ENCODE measurements around the gene RNF4. TPM values are rescaled to one million over a fixed set of nuclear protein-coding genes. Genes with fewer than 3 reads are reported as not detected.
A peak's percentile ranks its signal among the peaks of the same experiment; 100 is the strongest.

The RNF4 gene
- total RNA-seq, 1 donor from 2014 or later = 52.7 TPM

DNA sequence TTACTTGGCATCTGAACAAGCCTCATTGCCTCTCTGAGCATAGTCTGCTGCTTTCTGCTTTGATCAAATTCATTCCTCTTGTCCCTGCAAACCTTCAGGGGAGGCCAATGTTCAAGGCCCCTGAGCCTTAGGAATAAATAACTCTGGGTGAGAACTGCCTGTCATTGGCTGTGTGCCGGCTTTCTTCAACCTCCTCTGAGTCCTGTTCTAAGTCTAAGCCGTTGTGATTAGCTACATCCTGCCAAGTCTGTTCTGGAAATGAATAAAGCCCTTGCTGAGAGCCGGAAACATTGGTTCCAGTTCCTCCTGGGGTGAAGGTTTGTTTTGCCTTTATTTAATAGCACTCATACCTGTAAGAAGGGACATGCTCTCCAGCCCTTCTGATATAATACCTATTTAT is 13.8 kb downstream of the RNF4 start:
- Histone ChIP-seq H3K36me3 (ENCODE audit: control insufficient read depth, insufficient read depth, low read length) (peaks cover 5% of the 10 kb centered on the region), H3K27me3 (ENCODE audit: control insufficient read depth, insufficient read depth, low read length) (no peaks in the 10 kb centered on the region), H3K4me3 (ENCODE audit: low read depth, low read length) (no peak overlapping the region)
- no peak for DNase-seq (ENCODE audit: low read depth)
- FAIRE-seq = no peak
- TF ChIP-seq, protein P1, sequence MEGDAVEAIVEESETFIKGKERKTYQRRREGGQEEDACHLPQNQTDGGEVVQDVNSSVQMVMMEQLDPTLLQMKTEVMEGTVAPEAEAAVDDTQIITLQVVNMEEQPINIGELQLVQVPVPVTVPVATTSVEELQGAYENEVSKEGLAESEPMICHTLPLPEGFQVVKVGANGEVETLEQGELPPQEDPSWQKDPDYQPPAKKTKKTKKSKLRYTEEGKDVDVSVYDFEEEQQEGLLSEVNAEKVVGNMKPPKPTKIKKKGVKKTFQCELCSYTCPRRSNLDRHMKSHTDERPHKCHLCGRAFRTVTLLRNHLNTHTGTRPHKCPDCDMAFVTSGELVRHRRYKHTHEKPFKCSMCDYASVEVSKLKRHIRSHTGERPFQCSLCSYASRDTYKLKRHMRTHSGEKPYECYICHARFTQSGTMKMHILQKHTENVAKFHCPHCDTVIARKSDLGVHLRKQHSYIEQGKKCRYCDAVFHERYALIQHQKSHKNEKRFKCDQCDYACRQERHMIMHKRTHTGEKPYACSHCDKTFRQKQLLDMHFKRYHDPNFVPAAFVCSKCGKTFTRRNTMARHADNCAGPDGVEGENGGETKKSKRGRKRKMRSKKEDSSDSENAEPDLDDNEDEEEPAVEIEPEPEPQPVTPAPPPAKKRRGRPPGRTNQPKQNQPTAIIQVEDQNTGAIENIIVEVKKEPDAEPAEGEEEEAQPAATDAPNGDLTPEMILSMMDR (IDR thresholded peaks at IDR 0.05; ENCODE audit: insufficient read depth, low read length, severe bottlenecking) = no peak

DNA sequence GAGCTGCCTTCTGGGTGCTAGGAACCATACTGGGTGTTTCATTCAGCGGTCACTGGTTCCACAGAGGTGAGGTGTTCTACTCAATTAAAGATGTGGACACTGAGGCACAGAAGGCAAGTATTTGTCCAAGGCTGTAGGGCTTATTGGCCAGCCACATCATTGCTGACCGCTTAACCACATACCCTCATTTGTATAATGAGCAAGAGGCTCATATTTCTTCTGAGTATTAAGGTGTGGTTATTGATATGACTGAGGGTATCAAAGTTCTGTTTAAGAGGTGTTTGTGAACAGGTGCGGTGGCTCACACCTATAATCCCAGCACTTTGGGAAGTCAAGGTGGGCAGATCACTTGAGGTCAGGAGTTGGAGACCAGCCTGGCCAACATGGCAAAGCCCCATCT is 14.3 kb downstream of the RNF4 start:
- H3K4me3 ChIP-seq (ENCODE audit: low read depth, low read length) = no peak overlapping the region
- H3K27me3 ChIP-seq (ENCODE audit: control insufficient read depth, insufficient read depth, low read length) = no peaks in the 10 kb centered on the region
- DNase-seq (ENCODE audit: low read depth) (no peak), FAIRE-seq (no peak)
- H3K36me3 ChIP-seq (ENCODE audit: control insufficient read depth, insufficient read depth, low read length) = peaks cover 5% of the 10 kb centered on the region
- TF ChIP-seq, protein P1 (IDR thresholded peaks at IDR 0.05; ENCODE audit: insufficient read depth, low read length, severe bottlenecking) = no peak

DNA sequence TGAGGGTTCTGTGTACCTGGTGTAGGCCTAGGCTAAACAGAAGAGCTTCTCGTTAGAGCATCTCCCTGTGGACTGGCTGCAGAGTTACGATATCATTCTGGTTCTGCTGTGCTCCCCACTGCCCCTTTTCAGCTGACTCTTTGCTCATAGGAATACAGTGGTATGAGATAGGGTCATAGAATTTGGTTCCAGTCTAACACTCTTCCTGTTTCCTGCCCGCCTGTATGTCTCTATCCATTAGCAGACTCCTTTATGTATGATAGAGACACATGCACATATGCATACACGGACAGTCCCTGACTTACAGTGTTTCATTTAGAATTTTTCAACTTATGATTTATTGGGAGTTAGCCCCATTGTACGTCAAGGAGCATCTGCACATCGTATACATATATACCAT is 15.3 kb downstream of the RNF4 start:
- DNase-seq (ENCODE audit: low read depth) (no peak), FAIRE-seq (no peak)
- Histone ChIP-seq H3K36me3 (ENCODE audit: control insufficient read depth, insufficient read depth, low read length) (peaks cover 6% of the 10 kb centered on the region), H3K4me3 (ENCODE audit: low read depth, low read length) (no peak overlapping the region), H3K27me3 (ENCODE audit: control insufficient read depth, insufficient read depth, low read length) (no peaks in the 10 kb centered on the region)
- TF ChIP-seq, protein P1 (IDR thresholded peaks at IDR 0.05; ENCODE audit: insufficient read depth, low read length, severe bottlenecking) = no peak

DNA sequence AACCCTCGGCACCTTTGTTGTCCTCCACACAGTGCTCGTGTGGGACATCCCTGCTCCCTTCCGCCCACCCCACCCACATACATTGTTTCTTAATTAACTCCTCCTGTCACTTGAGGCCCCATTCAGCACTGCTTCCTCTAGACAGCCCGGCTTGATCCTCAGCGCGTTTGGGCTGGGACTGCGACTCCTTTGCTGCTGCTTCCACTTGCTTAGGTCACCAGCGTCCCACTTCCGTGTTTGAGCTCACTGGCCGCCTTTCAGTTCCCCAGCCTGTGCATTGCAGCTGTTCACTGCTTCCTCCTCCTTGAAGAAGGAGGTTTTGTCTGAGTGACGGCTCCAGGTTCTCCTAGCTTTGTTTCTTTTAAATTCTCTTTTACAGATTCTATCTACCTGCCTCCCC is 16.1 kb downstream of the RNF4 start:
- H3K36me3 ChIP-seq (ENCODE audit: control insufficient read depth, insufficient read depth, low read length) = peaks cover 6% of the 10 kb centered on the region

DNA sequence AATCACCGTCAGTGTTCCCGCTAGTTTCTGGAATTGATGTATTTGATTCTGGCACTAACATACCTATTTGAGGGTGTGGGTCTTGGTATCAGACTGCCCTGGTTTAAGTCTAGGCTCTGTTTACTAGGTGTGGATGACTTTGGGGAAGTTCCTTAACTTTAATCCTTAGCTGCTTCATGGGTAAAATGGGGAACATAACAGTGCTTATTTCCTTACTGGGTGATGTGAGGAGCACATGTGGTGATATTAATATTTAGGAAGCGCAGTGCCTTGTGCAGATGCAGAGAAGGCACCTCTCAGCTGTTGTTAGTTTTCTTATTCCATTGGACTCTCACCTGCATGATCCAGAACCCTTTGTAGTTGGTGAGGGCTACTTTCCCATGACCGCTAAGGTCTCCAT is 17.1 kb downstream of the RNF4 start:
- Histone ChIP-seq H3K27me3 (ENCODE audit: control insufficient read depth, insufficient read depth, low read length) (no peaks in the 10 kb centered on the region), H3K4me3 (ENCODE audit: low read depth, low read length) (no peak overlapping the region), H3K36me3 (ENCODE audit: control insufficient read depth, insufficient read depth, low read length) (peaks cover 5% of the 10 kb centered on the region)
- FAIRE-seq (no peak), DNase-seq (ENCODE audit: low read depth) (no peak)
- TF ChIP-seq, protein P1 (IDR thresholded peaks at IDR 0.05; ENCODE audit: insufficient read depth, low read length, severe bottlenecking) = no peak

More for the DNA sequence above, 16.1 kb downstream of the RNF4 start:
- Histone ChIP-seq H3K27me3 (ENCODE audit: control insufficient read depth, insufficient read depth, low read length) (no peaks in the 10 kb centered on the region), H3K4me3 (ENCODE audit: low read depth, low read length) (no peak overlapping the region)
- peak; percentile 11 for DNase-seq (ENCODE audit: low read depth)
- FAIRE-seq = no peak
- TF ChIP-seq, protein P1 (IDR thresholded peaks at IDR 0.05; ENCODE audit: insufficient read depth, low read length, severe bottlenecking) = no peak

DNA sequence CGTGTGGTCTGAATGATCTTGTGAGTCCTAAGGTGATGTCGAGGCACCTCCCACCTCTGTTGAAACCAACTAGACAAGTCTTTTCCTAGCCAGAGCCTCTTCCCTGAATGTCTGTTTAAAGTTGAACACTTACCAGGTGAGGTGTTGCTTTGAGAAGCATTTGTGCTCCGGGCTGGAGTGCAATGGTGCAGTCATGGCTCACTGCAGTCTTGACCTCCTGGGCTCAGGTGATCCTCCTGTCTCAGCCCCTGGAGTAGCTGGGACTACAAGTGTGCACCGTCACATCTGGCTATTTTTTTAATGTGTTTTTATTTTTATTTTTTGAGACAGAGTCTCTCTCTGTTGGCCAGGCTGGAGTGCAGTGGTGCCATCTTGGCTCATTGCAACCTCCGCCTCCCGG is 18.1 kb downstream of the RNF4 start:
- DNase-seq (ENCODE audit: low read depth) (no peak), FAIRE-seq (no peak)
- Histone ChIP-seq H3K4me3 (ENCODE audit: low read depth, low read length) (no peak overlapping the region), H3K36me3 (ENCODE audit: control insufficient read depth, insufficient read depth, low read length) (peaks cover 7% of the 10 kb centered on the region), H3K27me3 (ENCODE audit: control insufficient read depth, insufficient read depth, low read length) (no peaks in the 10 kb centered on the region)
- TF ChIP-seq, protein P1 (IDR thresholded peaks at IDR 0.05; ENCODE audit: insufficient read depth, low read length, severe bottlenecking) = no peak

All from bronchial epithelial cell (primary cell).